Cardiac septum (tissue), 1 donor: ENCODE data around the gene UXS1. TPM values are rescaled to one million over a fixed set of nuclear protein-coding genes. Genes with fewer than 3 reads are reported as not detected.

ENCODE experiments used
- DNase-seq: peaks from one replicate; pipeline ENCODE4 v3.0.0-alpha.2; 2020; ENCODE audit warnings: low spot score
- intact Hi-C: fragments of 100-400 bp; cut with DNase I; formaldehyde crosslinking; loops from one replicate; pipeline ENCODE4 v1.14.0; 2022
- total RNA-seq: library from RNA; stranded (reverse); fragmentation: NEBNext Ultra II Directional; extraction: Animal tissue kit (Norgen Biotek cat#: 25700); gene quantifications from one replicate; pipeline ENCODE4 v1.2.1, GENCODE V29; 2021
- donor health status: DM: no; HTN: no; CAD: no.

UXS1 gene
- total RNA-seq, 1 donor from 2014 or later: 23.3 TPM

GRCh38 chr2:106191511-106192016, 2.5 kb downstream of the UXS1 start:
- intact Hi-C loops: loop anchor here (2.0 to 5.0 kb wide), 2 partner anchors 31 to 74 kb away; no protein-coding TSS in a partner anchor
- DNase-seq: no peak

GRCh38 chr2:106189764-106190468, 4.2 kb downstream of the UXS1 start:
- DNase-seq: no peak
- intact Hi-C loops: loop anchor here (5.0 kb wide), 1 partner anchor 73 kb away; no protein-coding TSS in a partner anchor

GRCh38 chr2:106189325-106189724, 4.8 kb downstream of the UXS1 start:
- intact Hi-C loops: no loop called here
- no peak for DNase-seq

GRCh38 chr2:106187273-106187891, 6.7 kb downstream of the UXS1 start:
- intact Hi-C loops: no loop called here
- DNase-seq: no peak

- no peak for DNase-seq
- intact Hi-C loops: no loop called here
Measured at GRCh38 chr2:106185475-106186184, 8.5 kb downstream of the UXS1 start.

- intact Hi-C loops: no loop called here
- DNase-seq: no peak
Measured at GRCh38 chr2:106184857-106185256, 9.2 kb downstream of the UXS1 start.

GRCh38 chr2:106184394-106184793, 9.7 kb downstream of the UXS1 start:
- intact Hi-C loops: no loop called here
- DNase-seq: no peak

GRCh38 chr2:106183101-106183696, 10.9 kb downstream of the UXS1 start:
- no peak for DNase-seq

GRCh38 chr2:106181064-106181463, 13.0 kb downstream of the UXS1 start:
- DNase-seq: no peak
- intact Hi-C loops: no loop called here

More at GRCh38 chr2:106183101-106183696, 10.9 kb downstream of the UXS1 start:
- intact Hi-C loops: no loop called here

- no peak for DNase-seq
- intact Hi-C loops: no loop called here
Measured at GRCh38 chr2:106180602-106181001, 13.5 kb downstream of the UXS1 start.

- intact Hi-C loops: no loop called here
- DNase-seq: no peak
Measured at GRCh38 chr2:106178716-106179115, 15.4 kb downstream of the UXS1 start.

GRCh38 chr2:106177581-106177980, 16.5 kb downstream of the UXS1 start:
- intact Hi-C loops: no loop called here
- DNase-seq: no peak

- no peak for DNase-seq
- intact Hi-C loops: no loop called here
Measured at GRCh38 chr2:106176446-106177099, 17.5 kb downstream of the UXS1 start.

- intact Hi-C loops: no loop called here
- no peak for DNase-seq
Measured at GRCh38 chr2:106175086-106175850, 18.8 kb downstream of the UXS1 start.

GRCh38 chr2:106174056-106174455, 20.0 kb downstream of the UXS1 start:
- intact Hi-C loops: no loop called here
- no peak for DNase-seq

- intact Hi-C loops: no loop called here
- DNase-seq: no peak
Measured at GRCh38 chr2:106172649-106173048, 21.5 kb downstream of the UXS1 start.

GRCh38 chr2:106168657-106169056, 25.4 kb downstream of the UXS1 start:
- DNase-seq: no peak
- intact Hi-C loops: no loop called here

- intact Hi-C loops: no loop called here
Measured at GRCh38 chr2:106167067-106167466, 27.0 kb downstream of the UXS1 start.

GRCh38 chr2:106165561-106165960, 28.5 kb downstream of the UXS1 start:
- intact Hi-C loops: no loop called here
- DNase-seq: peak; percentile 47

More at GRCh38 chr2:106167067-106167466, 27.0 kb downstream of the UXS1 start:
- DNase-seq: no peak
